Uterus (tissue), 4 donors: ENCODE results near the gene MINDY4. TPM values are rescaled to one million over a fixed set of nuclear protein-coding genes. Genes with fewer than 3 reads are reported as not detected.

Experiments
- DNase-seq, 2 donors: peaks; one replicate each; pipeline ENCODE4 v3.0.0-alpha.2; 2019 to 2020
- H3K27ac ChIP-seq, 2 donors: fragments of 200-600 bp; sonication (generic); 1 replicate in 1 of 2; 2 replicates in 1 of 2; pipeline ENCODE4 v1.5.1; 2016 to 2018
- H3K27me3 ChIP-seq, 2 donors: fragments of 200-600 bp; sonication (generic); one replicate each; pipeline ENCODE4 v1.5.1; 2018 to 2019; ENCODE audit warnings: control low read depth in 1 of 2
- H3K36me3 ChIP-seq, 2 donors: fragments of 200-600 bp; sonication (generic); one replicate each; pipeline ENCODE4 v1.5.1; 2019; ENCODE audit warnings: control low read depth in 1 of 2
- H3K4me1 ChIP-seq, 2 donors: fragments of 200-600 bp; sonication (generic); one replicate each; pipeline ENCODE4 v1.5.1; 2018 to 2019; ENCODE audit warnings: control low read depth in 1 of 2
- H3K4me3 ChIP-seq, 2 donors: fragments of 200-600 bp; sonication (generic); 1 replicate in 1 of 2; 2 replicates in 1 of 2; pipeline ENCODE4 v1.5.1; 2018 to 2019; ENCODE audit warnings: mild to moderate bottlenecking in 1 of 2
- H3K9me3 ChIP-seq, 2 donors: fragments of 200-600 bp; sonication (generic); one replicate each; pipeline ENCODE4 v1.5.1; 2019; ENCODE audit warnings: control low read depth in 1 of 2
- CTCF ChIP-seq, 4 experiments: fragments of 200-600 bp in 2 of 4; fragments of 450-650 bp in 2 of 4; sonication (generic) in 2 of 4; IDR thresholded peaks; one replicate each; pipeline ENCODE4 v1.5.1; 2016 to 2019; ENCODE audit warnings: antibody characterized with exemption in 4 of 4, mild to moderate bottlenecking in 2 of 4, moderate library complexity in 1 of 4
- POLR2A ChIP-seq, 2 donors: fragments of 450-650 bp; IDR thresholded peaks; one replicate each; pipeline ENCODE4 v1.6.1; 2016; ENCODE audit warnings: antibody characterized with exemption in 2 of 2, mild to moderate bottlenecking in 1 of 2, moderate library complexity in 1 of 2
- intact Hi-C: fragments of 100-400 bp; cut with DNase I; formaldehyde crosslinking; loops from one replicate; pipeline ENCODE4 v1.15.1; 2023; ENCODE audit warnings: low total_unique reads
- total RNA-seq, 4 donors: library from RNA; depleted of rRNA in 3 of 4; stranded (reverse); fragments of >200 nt in 3 of 4; gene quantifications; one replicate each; pipeline versions ENCODE4 v1.1.0 to v1.2.4, GENCODE V29; 2014 to 2023
- donor health status: DM: yes; HTN: yes; CAD: no.

Gene MINDY4
- total RNA-seq, 4 donors from 2014 or later = 14.7 to 23.8 (median 16.9) TPM

GRCh38 chr7:30921540-30922401, 150.6 kb downstream of the MINDY4 start:
- peaks cover 0 to 6% of the 10 kb centered on the region in 2 donors for H3K4me1 ChIP-seq
- H3K27me3 ChIP-seq = no peaks in the 10 kb centered on the region
- peak overlapping the region; percentile 20 to 53 for H3K27ac ChIP-seq
- no peak overlapping the region for H3K4me3 ChIP-seq
- DNase-seq = peak; percentile 12 to 13
- TF ChIP-seq CTCF (IDR thresholded peaks at IDR 0.05) (no peak), POLR2A (IDR thresholded peaks at IDR 0.05) (no peak)
- intact Hi-C loops = no loop called here
- H3K9me3 ChIP-seq = no peaks in the 10 kb centered on the region
- H3K36me3 ChIP-seq = no peaks in the 10 kb centered on the region

- DNase-seq = peak in 1 of 2 donors; percentile 11
- intact Hi-C loops = no loop called here
- Histone ChIP-seq H3K27ac (no peak overlapping the region), H3K4me3 (no peak overlapping the region), H3K9me3 (no peaks in the 10 kb centered on the region), H3K4me1 (peaks cover 0 to 6% of the 10 kb centered on the region in 2 donors), H3K36me3 (no peaks in the 10 kb centered on the region), H3K27me3 (no peaks in the 10 kb centered on the region)
- no peak for TF ChIP-seq POLR2A (IDR thresholded peaks at IDR 0.05)
- TF ChIP-seq CTCF (IDR thresholded peaks at IDR 0.05) = no peak
These were observed 151.4 kb downstream of the MINDY4 start for GRCh38 chr7:30922596-30922995.

- intact Hi-C loops = no loop called here
- Histone ChIP-seq H3K4me3 (no peak overlapping the region), H3K36me3 (no peaks in the 10 kb centered on the region), H3K9me3 (no peaks in the 10 kb centered on the region), H3K27ac (no peak overlapping the region), H3K27me3 (no peaks in the 10 kb centered on the region), H3K4me1 (peaks cover 0 to 6% of the 10 kb centered on the region in 2 donors)
- TF ChIP-seq CTCF (IDR thresholded peaks at IDR 0.05) (no peak), POLR2A (IDR thresholded peaks at IDR 0.05) (no peak)
- peak in 1 of 2 donors; percentile 14 for DNase-seq
These were observed 152.0 kb downstream of the MINDY4 start for GRCh38 chr7:30923009-30923773.

DNA sequence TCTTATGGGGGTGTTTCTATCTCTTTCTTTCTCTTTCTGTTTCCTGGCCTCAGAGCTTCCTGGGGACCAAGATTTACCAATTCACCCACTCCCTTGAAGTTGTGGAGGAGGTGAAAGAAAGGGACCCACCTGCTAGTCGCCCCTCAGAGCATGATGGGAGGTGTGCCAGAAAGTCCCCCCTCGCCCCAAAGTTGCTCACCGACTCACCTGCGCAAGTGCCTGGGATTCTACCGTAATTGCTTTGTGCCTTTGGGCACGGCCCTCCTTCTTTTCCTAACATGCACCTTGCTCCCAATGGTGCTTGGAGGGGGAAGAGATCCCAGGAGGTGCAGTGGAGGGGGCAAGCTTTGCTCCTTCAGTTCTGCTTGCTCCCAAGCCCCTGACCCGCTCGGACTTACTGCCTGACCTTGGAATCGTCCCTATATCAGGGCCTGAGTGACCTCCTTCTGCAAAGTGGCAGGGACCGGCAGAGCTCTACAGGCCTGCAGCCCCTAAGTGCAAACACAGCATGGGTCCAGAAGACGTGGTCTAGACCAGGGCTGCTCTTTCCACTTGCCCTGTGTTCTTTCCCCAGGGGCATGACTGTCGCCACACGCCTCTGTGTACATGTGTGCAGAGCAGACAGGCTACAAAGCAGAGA, 152.7 kb downstream of the MINDY4 start:
- no peak for TF ChIP-seq CTCF (IDR thresholded peaks at IDR 0.05)
- DNase-seq = no peak
- no peak overlapping the region for H3K27ac ChIP-seq
- intact Hi-C loops = no loop called here
- no peaks in the 10 kb centered on the region for H3K9me3 ChIP-seq
- H3K4me1 ChIP-seq = peaks cover 0 to 6% of the 10 kb centered on the region in 2 donors
- no peak overlapping the region for H3K4me3 ChIP-seq
- H3K27me3 ChIP-seq = no peaks in the 10 kb centered on the region
- no peaks in the 10 kb centered on the region for H3K36me3 ChIP-seq
